ENCODE data around the gene ARPP19. TPM values are rescaled to one million over a fixed set of nuclear protein-coding genes. Genes with fewer than 3 reads are reported as not detected.

The ARPP19 gene
- total RNA-seq, 1 experiment from 2014 or later = 203 TPM

DNA sequence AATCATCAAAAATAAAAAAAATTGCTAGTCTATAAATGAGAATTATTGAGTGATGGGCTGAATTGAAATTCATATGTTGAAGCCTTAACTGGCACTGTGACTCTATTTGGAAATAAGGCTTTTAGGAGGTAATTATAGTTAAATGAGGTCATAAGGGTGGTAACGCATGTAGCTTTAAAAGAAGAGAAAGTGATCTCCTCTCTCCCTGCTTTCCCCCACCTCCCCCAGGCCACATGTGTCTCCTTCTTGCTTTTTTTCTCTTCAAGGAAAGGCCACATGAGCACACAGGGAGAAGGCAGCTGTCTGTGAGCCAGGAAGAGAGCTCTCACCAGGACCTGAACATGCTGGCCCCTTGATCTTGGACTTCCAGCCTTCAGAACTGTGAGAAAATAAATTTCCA is 48.2 kb upstream of the ARPP19 start (continued):
- TF ChIP-seq, protein P1, sequence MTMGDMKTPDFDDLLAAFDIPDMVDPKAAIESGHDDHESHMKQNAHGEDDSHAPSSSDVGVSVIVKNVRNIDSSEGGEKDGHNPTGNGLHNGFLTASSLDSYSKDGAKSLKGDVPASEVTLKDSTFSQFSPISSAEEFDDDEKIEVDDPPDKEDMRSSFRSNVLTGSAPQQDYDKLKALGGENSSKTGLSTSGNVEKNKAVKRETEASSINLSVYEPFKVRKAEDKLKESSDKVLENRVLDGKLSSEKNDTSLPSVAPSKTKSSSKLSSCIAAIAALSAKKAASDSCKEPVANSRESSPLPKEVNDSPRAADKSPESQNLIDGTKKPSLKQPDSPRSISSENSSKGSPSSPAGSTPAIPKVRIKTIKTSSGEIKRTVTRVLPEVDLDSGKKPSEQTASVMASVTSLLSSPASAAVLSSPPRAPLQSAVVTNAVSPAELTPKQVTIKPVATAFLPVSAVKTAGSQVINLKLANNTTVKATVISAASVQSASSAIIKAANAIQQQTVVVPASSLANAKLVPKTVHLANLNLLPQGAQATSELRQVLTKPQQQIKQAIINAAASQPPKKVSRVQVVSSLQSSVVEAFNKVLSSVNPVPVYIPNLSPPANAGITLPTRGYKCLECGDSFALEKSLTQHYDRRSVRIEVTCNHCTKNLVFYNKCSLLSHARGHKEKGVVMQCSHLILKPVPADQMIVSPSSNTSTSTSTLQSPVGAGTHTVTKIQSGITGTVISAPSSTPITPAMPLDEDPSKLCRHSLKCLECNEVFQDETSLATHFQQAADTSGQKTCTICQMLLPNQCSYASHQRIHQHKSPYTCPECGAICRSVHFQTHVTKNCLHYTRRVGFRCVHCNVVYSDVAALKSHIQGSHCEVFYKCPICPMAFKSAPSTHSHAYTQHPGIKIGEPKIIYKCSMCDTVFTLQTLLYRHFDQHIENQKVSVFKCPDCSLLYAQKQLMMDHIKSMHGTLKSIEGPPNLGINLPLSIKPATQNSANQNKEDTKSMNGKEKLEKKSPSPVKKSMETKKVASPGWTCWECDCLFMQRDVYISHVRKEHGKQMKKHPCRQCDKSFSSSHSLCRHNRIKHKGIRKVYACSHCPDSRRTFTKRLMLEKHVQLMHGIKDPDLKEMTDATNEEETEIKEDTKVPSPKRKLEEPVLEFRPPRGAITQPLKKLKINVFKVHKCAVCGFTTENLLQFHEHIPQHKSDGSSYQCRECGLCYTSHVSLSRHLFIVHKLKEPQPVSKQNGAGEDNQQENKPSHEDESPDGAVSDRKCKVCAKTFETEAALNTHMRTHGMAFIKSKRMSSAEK (CRISPR knock-in tag; IDR thresholded peaks at IDR 0.05; ENCODE audit: borderline replicate concordance) = no peak
- TF ChIP-seq, protein P2, sequence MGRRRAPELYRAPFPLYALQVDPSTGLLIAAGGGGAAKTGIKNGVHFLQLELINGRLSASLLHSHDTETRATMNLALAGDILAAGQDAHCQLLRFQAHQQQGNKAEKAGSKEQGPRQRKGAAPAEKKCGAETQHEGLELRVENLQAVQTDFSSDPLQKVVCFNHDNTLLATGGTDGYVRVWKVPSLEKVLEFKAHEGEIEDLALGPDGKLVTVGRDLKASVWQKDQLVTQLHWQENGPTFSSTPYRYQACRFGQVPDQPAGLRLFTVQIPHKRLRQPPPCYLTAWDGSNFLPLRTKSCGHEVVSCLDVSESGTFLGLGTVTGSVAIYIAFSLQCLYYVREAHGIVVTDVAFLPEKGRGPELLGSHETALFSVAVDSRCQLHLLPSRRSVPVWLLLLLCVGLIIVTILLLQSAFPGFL (CRISPR knock-in tag; IDR thresholded peaks at IDR 0.05; ENCODE audit: borderline replicate concordance) = no peak

DNA sequence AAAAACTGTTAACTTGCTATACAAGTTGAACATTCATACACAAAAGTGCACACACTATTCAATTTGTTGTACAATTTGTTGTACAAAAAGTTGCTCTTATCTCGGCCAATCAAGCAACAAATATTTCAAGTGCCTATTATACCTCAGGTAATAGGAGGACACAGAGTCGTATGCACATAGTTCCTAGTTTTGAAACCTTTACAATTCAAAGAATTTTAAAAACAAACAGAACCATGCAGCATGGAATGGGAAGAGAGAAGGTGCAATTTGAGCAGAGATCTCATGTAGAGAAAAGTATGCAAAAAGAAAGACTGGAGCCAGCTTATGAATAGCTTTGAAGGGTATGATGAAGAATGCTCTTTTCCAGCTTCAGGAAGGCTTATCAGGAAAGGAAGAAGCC is 46.5 kb upstream of the ARPP19 start:
- no peak overlapping the region for H3K4me3 Mint-ChIP-seq
- POLR2A ChIA-PET = no interaction called here
- no peaks in the 10 kb centered on the region for H3K9me3 Mint-ChIP-seq
- H3K27me3 Mint-ChIP-seq (ENCODE audit: low read depth) = no peaks in the 10 kb centered on the region
- TF ChIP-seq ZNF121 (CRISPR knock-in tag; IDR thresholded peaks at IDR 0.05) = no peak
- no peak for TF ChIP-seq ZNF396 (CRISPR knock-in tag; IDR thresholded peaks at IDR 0.05; ENCODE audit: borderline replicate concordance)
- TF ChIP-seq, protein P3, sequence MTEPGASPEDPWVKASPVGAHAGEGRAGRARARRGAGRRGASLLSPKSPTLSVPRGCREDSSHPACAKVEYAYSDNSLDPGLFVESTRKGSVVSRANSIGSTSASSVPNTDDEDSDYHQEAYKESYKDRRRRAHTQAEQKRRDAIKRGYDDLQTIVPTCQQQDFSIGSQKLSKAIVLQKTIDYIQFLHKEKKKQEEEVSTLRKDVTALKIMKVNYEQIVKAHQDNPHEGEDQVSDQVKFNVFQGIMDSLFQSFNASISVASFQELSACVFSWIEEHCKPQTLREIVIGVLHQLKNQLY (CRISPR knock-in tag; IDR thresholded peaks at IDR 0.05) = no peak
- TF ChIP-seq TP53 (CRISPR knock-in tag; IDR thresholded peaks at IDR 0.05) = no peak
- TF ChIP-seq JUN (CRISPR knock-in tag; IDR thresholded peaks at IDR 0.05) = no peak
- no peak for TF ChIP-seq SP1 (CRISPR knock-in tag; conservative IDR thresholded peaks at IDR 0.05)
- no peak for TF ChIP-seq ESRRA (CRISPR knock-in tag; IDR thresholded peaks at IDR 0.05; ENCODE audit: borderline replicate concordance)
- no peak for TF ChIP-seq FOXK1 (CRISPR knock-in tag; IDR thresholded peaks at IDR 0.05)
- TF ChIP-seq, protein P1 (CRISPR knock-in tag; IDR thresholded peaks at IDR 0.05; ENCODE audit: borderline replicate concordance) = no peak
- TF ChIP-seq KAT7 (CRISPR knock-in tag; IDR thresholded peaks at IDR 0.05; ENCODE audit: borderline replicate concordance) = no peak
- TF ChIP-seq, protein P4, sequence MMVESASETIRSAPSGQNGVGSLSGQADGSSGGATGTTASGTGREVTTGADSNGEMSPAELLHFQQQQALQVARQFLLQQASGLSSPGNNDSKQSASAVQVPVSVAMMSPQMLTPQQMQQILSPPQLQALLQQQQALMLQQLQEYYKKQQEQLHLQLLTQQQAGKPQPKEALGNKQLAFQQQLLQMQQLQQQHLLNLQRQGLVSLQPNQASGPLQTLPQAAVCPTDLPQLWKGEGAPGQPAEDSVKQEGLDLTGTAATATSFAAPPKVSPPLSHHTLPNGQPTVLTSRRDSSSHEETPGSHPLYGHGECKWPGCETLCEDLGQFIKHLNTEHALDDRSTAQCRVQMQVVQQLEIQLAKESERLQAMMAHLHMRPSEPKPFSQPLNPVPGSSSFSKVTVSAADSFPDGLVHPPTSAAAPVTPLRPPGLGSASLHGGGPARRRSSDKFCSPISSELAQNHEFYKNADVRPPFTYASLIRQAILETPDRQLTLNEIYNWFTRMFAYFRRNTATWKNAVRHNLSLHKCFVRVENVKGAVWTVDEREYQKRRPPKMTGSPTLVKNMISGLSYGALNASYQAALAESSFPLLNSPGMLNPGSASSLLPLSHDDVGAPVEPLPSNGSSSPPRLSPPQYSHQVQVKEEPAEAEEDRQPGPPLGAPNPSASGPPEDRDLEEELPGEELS (CRISPR knock-in tag; IDR thresholded peaks at IDR 0.05) = no peak
- CTCF ChIA-PET = interaction anchor here (1.7 kb wide), 1 partner anchor 121 kb away, joined by 3 read pairs; no protein-coding TSS in a partner anchor
- no peak overlapping the region for H3K27ac Mint-ChIP-seq
- peaks cover 10% of the 10 kb centered on the region for H3K4me1 Mint-ChIP-seq
- DNase-seq (ENCODE audit: low spot score) (no peak), ATAC-seq (no peak)
- H3K36me3 Mint-ChIP-seq = no peaks in the 10 kb centered on the region; the same call in 1 of the 2 replicates

Measured in WTC11 (cell line).